HFF-Myc (cell line): ENCODE results near the gene WDR38.

Source experiments
- DNase-seq: peaks from one replicate; pipeline ENCODE4 v3.0.0-alpha.2; 2011; ENCODE audit warnings: low read depth; ENCODE audit errors: extremely low read depth
- H3K4me3 ChIP-seq: replicated peaks from 2 replicates; pipeline ENCODE4 v1.5.1; 2011; ENCODE audit warnings: low read depth, mild to moderate bottlenecking, control low read depth, low read length
- TF ChIP-seq, protein P1 (sequence below): IDR thresholded peaks from 2 replicates; pipeline ENCODE4 v1.5.1; 2012; ENCODE audit warnings: mild to moderate bottlenecking, low read depth, low read length, control low read depth; ENCODE audit errors: missing control alignments

Gene WDR38, protein sequence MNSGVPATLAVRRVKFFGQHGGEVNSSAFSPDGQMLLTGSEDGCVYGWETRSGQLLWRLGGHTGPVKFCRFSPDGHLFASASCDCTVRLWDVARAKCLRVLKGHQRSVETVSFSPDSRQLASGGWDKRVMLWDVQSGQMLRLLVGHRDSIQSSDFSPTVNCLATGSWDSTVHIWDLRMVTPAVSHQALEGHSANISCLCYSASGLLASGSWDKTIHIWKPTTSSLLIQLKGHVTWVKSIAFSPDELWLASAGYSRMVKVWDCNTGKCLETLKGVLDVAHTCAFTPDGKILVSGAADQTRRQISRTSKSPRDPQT

DNA sequence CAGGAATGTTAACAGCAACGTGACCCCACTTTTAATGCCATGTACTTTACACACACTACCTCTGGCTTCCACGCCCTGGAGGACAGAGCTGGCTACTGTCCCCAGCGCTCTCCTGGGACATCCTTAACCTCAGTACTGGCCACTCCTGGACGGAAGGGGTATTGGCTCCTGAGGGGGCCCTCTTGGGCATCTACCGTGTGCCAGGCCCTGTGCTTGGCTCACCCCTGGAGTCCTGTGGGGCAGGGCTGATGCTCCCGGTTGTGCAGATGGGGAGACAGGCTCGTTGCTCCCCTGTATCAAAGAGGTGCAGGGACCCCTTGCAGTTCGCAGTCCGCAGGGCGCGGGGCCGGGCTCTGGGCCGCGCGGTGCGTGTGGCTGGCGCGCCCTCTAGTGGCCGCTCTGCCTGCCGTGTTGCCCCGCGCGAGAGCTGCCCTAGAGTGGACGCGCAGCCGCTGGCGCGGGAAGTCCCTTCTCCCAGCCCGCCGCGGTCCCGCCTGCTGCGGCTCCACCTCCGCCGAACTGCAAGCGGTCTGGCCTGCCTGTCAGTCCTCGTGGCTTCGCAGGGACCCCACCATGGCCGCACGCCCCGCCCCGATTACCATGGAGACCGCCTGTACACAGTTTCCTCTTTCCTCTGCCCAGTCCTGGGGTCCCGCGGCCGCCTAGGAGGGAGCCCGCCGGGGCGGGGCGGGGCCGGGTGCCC, at the start of gene WDR38:
WDR38 (plus strand) TSS at position 632 of the 703 bp plus-strand sequence. CDS start 72 bp downstream, outside the sequence.
- H3K4me3 ChIP-seq, result peak within 1 kb of the TSS; percentile 46
- DNase-seq, result no peak
- TF ChIP-seq, protein P1, sequence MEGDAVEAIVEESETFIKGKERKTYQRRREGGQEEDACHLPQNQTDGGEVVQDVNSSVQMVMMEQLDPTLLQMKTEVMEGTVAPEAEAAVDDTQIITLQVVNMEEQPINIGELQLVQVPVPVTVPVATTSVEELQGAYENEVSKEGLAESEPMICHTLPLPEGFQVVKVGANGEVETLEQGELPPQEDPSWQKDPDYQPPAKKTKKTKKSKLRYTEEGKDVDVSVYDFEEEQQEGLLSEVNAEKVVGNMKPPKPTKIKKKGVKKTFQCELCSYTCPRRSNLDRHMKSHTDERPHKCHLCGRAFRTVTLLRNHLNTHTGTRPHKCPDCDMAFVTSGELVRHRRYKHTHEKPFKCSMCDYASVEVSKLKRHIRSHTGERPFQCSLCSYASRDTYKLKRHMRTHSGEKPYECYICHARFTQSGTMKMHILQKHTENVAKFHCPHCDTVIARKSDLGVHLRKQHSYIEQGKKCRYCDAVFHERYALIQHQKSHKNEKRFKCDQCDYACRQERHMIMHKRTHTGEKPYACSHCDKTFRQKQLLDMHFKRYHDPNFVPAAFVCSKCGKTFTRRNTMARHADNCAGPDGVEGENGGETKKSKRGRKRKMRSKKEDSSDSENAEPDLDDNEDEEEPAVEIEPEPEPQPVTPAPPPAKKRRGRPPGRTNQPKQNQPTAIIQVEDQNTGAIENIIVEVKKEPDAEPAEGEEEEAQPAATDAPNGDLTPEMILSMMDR, result peak; percentile 84

DNA sequence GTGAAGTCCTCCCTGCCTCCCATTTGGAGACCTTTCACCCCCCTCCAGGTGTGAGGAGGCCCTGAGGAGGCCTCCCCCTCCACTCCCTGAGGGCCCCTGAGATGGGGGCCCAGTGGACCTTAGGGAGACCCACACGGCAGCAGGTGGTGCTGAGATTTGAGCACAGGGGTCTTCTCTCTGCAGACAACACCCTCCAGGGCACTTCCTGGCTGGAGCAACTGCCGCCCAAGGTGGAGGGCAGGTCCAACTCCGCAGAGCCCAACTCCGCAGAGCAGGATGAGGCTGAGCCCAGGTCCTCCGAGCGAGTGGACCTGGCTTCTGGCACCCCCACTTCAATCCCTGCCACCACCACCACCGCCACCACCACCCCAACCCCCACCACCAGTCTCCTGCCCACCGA, 49.3 kb upstream of the WDR38 start:
- no peak for DNase-seq
- TF ChIP-seq, protein P1, result no peak
- no peak overlapping the region for H3K4me3 ChIP-seq

DNA sequence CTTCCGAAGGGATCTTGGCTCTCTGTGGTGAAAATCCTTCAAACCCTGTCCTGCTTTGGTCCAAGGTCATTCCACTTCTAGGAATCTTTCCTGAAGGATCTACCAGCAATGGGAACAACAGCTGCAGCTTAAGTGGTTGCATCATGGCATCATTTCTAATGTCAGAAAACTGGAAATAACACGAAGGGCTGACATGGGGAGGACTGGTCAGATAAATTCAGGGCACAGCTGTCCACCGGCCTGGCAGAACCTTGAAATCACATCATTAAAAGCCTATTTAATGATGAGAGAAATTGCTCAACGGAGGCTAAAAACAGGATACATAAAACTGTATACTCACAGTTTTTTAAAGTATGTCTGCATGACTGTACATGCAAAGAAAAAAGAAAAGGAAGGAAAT, 48.1 kb upstream of the WDR38 start:
- no peak overlapping the region for H3K4me3 ChIP-seq
- TF ChIP-seq, protein P1, result no peak
- DNase-seq, result no peak

DNA sequence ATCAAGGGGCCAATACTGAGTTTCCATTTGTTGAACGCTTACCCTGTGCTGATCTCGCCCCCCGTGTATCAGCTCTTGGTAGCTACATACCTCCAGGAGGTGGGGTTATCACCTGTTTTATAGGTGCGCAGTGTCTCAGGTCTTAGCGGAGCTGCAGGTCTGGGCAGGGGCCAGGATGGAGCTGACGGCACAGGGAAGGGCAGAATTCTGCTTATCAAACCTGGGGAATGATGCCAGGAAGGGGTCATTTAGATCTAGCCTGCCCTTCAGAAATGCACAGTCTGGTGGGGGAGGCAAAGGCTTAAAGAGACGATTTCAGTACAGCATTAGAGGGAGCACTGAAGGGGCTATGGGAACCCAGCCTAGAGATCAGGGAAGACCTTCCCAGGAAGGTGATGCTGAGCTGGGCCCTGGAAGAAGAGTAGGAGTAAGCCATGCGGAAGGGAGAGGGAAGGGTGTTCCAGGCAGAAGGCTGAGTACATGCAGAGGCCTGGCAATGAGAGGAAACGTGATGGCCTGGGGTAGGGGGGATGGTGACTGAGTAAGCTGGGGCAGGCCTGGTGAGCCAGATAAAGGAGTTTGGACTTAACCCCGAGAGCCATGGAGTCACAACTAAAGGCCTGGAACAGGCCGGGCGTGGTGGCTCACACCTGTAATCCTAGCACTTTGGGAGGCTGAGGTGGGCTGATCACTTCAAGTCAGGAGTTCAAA, 44.9 kb upstream of the WDR38 start:
- H3K4me3 ChIP-seq, result no peak overlapping the region
- TF ChIP-seq, protein P1, result no peak
- DNase-seq, result no peak

DNA sequence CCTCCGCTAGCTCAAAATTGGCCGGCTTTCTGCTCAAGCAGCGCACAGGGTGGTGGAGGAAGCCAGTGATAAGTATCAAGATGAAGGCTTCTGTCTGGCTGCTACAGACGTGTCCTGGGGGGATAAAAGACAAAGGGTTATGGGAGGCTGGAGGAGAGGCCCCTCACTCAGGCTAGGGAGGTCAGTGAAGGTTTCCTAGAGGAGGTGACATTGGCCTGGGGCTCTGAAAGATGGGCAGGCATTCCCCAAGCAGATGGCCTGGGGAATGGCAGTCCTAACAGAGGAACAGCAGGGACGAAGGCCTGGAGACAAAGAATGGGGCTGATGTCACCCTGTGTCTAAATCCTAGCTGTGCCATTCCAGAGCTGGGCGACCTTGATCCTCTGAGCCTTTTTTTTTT, 44.0 kb upstream of the WDR38 start:
- TF ChIP-seq, protein P1, result no peak
- DNase-seq, result no peak
- H3K4me3 ChIP-seq, result no peak overlapping the region

DNA sequence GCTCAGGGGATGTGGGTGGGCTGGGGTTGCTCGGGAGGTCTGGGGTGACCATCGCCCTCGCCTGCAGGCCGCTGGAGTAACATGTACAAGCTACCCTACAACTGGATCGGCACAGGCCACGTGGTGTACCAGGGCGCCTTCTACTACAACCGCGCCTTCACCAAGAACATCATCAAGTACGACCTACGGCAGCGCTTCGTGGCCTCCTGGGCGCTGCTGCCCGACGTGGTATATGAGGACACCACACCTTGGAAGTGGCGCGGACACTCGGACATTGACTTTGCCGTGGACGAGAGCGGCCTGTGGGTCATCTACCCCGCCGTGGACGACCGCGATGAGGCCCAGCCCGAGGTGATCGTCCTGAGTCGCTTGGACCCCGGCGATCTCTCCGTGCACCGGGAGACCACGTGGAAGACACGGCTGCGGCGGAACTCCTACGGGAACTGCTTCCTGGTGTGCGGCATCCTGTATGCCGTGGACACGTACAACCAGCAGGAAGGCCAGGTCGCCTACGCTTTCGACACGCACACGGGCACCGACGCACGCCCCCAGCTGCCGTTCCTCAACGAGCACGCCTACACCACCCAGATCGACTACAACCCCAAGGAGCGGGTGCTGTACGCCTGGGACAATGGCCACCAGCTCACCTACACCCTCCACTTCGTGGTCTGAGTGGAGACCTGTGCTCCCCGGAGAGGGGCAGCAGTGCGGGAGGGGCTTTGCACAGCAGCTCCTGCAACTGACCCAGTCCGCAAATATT, 43.3 kb upstream of the WDR38 start:
- TF ChIP-seq, protein P1, result no peak
- DNase-seq, result no peak
- H3K4me3 ChIP-seq, result no peak overlapping the region
